ENCODE data around the gene ARHGEF7.
"Not testable (repeated sequence)": the region's sequence is repeated elsewhere in the genome, so short reads cannot be mapped to it uniquely, and the experiment has no call there.

DNA sequence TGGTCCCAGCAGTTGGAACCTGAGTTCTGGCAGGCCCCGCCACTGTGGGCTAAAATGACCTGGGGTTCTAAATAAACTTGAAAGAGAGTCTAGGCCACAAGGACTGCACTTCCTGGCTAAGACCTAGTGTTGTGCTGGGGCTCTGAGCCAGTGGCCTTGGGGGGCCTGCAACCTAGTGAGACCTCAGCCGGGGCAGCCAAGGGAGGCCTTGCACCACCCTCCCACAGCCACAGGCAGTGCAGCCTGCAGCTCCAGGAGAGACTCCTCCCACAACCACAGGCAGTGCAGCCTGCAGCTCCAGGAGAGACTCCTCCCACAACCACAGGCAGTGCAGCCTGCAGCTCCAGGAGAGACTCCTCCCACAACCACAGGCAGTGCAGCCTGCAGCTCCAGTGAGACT, 142.8 kb downstream of the ARHGEF7 start:
- TF ChIP-seq, protein P1, sequence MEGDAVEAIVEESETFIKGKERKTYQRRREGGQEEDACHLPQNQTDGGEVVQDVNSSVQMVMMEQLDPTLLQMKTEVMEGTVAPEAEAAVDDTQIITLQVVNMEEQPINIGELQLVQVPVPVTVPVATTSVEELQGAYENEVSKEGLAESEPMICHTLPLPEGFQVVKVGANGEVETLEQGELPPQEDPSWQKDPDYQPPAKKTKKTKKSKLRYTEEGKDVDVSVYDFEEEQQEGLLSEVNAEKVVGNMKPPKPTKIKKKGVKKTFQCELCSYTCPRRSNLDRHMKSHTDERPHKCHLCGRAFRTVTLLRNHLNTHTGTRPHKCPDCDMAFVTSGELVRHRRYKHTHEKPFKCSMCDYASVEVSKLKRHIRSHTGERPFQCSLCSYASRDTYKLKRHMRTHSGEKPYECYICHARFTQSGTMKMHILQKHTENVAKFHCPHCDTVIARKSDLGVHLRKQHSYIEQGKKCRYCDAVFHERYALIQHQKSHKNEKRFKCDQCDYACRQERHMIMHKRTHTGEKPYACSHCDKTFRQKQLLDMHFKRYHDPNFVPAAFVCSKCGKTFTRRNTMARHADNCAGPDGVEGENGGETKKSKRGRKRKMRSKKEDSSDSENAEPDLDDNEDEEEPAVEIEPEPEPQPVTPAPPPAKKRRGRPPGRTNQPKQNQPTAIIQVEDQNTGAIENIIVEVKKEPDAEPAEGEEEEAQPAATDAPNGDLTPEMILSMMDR (conservative IDR thresholded peaks at IDR 0.05): not testable (repeated sequence)
- TF ChIP-seq ZFX (IDR thresholded peaks at IDR 0.05): not testable (repeated sequence)

All from C4-2B (cell line).